ENCODE results near the gene DHCR7. TPM values are rescaled to one million over a fixed set of nuclear protein-coding genes. Genes with fewer than 3 reads are reported as not detected.

Gene DHCR7
- total RNA-seq, 1 donor from 2014 or later: 140 TPM

DNA sequence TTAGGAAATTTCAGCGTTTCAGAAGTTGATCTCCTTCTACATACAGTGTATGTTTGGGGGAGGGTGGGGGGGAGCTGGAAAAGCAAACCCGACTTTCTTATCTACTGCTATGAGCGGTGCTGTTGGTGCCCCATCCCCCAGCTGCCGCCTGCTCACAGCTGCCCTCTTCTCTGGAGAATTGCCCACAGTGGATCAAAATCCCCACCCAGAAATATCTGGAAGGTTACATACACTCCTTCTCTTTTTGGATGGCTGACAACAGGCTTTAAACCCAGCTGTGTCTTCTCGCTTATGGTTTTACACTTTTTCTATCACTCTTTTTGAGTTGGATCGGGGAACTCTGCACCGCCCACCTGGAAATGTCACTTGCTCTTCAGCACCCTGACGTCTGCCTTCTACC is 56.4 kb downstream of the DHCR7 start:
- peaks cover 48% of the 10 kb centered on the region for H3K27me3 Mint-ChIP-seq
- DNase-seq (ENCODE audit: low spot score, unreplicated experiment): no peak
- H3K4me1 Mint-ChIP-seq (ENCODE audit: low read depth): peaks cover 12% of the 10 kb centered on the region
- peaks cover 17% of the 10 kb centered on the region for H3K9me3 Mint-ChIP-seq (ENCODE audit: low read depth)
- H3K4me3 Mint-ChIP-seq (ENCODE audit: low read depth): no peak overlapping the region
- H3K27ac Mint-ChIP-seq: no peak overlapping the region
- TF ChIP-seq, protein P1, sequence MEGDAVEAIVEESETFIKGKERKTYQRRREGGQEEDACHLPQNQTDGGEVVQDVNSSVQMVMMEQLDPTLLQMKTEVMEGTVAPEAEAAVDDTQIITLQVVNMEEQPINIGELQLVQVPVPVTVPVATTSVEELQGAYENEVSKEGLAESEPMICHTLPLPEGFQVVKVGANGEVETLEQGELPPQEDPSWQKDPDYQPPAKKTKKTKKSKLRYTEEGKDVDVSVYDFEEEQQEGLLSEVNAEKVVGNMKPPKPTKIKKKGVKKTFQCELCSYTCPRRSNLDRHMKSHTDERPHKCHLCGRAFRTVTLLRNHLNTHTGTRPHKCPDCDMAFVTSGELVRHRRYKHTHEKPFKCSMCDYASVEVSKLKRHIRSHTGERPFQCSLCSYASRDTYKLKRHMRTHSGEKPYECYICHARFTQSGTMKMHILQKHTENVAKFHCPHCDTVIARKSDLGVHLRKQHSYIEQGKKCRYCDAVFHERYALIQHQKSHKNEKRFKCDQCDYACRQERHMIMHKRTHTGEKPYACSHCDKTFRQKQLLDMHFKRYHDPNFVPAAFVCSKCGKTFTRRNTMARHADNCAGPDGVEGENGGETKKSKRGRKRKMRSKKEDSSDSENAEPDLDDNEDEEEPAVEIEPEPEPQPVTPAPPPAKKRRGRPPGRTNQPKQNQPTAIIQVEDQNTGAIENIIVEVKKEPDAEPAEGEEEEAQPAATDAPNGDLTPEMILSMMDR (IDR thresholded peaks at IDR 0.05; ENCODE audit: unreplicated experiment): no peak
- no peaks in the 10 kb centered on the region for H3K36me3 Mint-ChIP-seq (ENCODE audit: insufficient read depth)

DNA sequence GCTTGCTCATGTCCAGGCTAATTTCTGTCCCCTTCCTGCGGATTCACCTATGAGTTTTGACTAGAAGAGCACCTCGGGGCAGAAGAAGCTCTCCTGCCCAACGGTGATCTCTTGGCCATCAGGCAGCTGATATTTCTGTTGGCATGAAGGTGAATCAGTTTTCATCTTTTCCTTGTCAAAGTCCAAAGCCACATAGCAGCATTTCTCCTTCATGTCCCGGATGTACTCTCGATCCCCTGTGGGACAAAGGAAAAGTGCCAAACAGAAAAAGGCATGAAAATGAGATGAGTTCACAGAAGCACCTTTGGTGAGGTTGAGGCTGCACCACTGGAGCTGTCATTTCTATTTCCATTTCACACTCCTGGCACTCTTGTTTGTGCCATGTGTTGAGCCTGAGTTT is 56.8 kb downstream of the DHCR7 start:
- H3K27ac Mint-ChIP-seq: no peak overlapping the region
- no peak for DNase-seq (ENCODE audit: low spot score, unreplicated experiment)

DNA sequence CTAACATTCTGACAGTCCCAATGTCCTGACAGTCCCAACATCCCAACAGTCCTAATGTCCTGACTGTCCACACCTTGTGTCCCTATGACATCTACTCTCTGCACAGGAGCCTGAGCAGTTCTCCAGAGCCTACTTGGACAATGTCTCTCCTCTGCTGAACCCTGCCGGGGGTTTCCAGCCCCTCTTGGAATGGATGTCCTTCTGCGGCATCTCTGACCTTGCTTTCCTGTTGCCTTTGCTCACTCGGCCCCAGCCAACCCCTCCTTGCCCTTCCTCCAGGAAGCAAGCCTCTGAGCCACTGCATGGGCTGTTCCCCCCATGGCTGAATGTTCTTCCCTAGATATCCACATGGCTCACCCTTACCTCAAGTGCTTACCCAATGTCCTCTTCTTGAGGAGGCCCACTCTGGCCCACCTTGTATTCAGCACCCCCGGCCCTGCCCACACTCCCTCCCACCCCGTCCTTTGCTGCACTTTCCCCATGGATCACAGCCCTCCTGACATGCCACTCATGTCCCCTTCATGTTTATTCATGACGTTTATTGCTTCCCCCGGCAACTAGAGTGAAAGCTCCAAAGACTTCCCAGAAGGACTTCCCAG is 59.5 kb downstream of the DHCR7 start:
- H3K36me3 Mint-ChIP-seq (ENCODE audit: insufficient read depth): no peaks in the 10 kb centered on the region
- peaks cover 48% of the 10 kb centered on the region for H3K27me3 Mint-ChIP-seq

More for the DNA sequence above, 56.8 kb downstream of the DHCR7 start:
- H3K4me3 Mint-ChIP-seq (ENCODE audit: low read depth): no peak overlapping the region
- TF ChIP-seq, protein P1 (IDR thresholded peaks at IDR 0.05; ENCODE audit: unreplicated experiment): no peak
- H3K27me3 Mint-ChIP-seq: peaks cover 48% of the 10 kb centered on the region
- no peaks in the 10 kb centered on the region for H3K36me3 Mint-ChIP-seq (ENCODE audit: insufficient read depth)
- H3K4me1 Mint-ChIP-seq (ENCODE audit: low read depth): peaks cover 11% of the 10 kb centered on the region
- peaks cover 17% of the 10 kb centered on the region for H3K9me3 Mint-ChIP-seq (ENCODE audit: low read depth)

DNA sequence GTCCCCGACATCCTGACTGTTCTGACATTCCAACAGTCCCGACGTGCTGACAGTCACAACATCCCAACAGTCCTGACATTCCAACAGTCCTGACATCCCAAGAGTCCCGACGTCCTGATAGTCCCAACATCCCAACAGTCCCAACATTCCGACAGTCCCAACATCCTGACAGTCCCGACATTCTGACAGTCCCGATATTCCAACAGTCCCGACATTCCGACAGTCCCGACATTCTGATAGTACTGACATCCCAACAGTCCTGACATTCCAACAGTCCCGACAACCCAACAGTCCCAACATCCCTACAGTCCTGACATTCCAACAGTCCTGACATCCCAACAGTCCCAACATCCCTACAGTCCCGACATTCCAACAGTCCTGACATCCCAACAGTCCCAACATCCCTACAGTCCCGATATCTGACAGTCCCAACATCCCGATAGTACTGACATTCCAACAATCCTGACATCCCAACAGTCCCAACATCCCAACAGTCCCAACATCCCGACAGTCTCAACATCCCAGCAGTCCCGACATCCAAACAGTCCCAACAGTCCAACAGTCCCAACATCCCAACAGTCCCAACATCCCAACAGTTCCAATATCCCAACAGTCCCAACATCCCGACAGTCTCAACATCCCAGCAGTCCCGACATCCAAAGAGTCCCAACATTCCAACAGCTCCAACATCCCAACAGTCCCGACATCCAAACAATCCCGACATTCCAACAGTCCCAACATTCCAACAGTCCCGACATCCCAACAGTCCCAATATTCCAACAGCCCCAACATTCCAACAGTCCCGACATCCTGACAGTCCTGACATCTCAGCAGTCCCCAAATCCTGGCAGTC is 60.2 kb downstream of the DHCR7 start:
- Mint-ChIP-seq H3K9me3 (ENCODE audit: low read depth) (peaks cover 13% of the 10 kb centered on the region), H3K36me3 (ENCODE audit: insufficient read depth) (no peaks in the 10 kb centered on the region)

More for the DNA sequence above, 59.5 kb downstream of the DHCR7 start:
- H3K4me1 Mint-ChIP-seq (ENCODE audit: low read depth): peaks cover 3% of the 10 kb centered on the region
- H3K9me3 Mint-ChIP-seq (ENCODE audit: low read depth): peaks cover 17% of the 10 kb centered on the region
- DNase-seq (ENCODE audit: low spot score, unreplicated experiment): no peak
- no peak overlapping the region for H3K27ac Mint-ChIP-seq
- no peak overlapping the region for H3K4me3 Mint-ChIP-seq (ENCODE audit: low read depth)
- TF ChIP-seq, protein P1 (IDR thresholded peaks at IDR 0.05; ENCODE audit: unreplicated experiment): no peak

DNA sequence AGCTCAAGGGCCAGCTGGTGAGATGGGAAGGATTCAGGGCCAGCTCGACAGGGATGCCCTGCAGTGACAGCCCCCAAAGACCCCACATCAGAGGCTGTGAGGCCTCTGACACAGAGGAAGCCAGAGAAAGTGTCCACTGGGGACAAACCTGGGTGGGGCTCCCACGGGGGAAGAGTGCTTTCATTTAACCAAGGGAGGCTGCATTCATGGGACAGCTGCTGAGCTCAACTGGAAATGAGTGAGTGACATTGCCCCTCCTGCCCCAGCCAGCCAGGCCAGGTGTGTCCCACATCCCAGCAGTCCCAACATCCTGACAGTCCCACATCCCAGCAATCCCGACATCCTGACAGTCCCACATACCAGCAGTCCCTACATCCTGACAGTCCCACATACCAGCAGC is 61.0 kb downstream of the DHCR7 start:
- Mint-ChIP-seq H3K27me3 (peaks cover 38% of the 10 kb centered on the region), H3K4me3 (ENCODE audit: low read depth) (no peak overlapping the region), H3K4me1 (ENCODE audit: low read depth) (peaks cover 3% of the 10 kb centered on the region), H3K36me3 (ENCODE audit: insufficient read depth) (no peaks in the 10 kb centered on the region), H3K27ac (no peak overlapping the region), H3K9me3 (ENCODE audit: low read depth) (peaks cover 13% of the 10 kb centered on the region)
- TF ChIP-seq, protein P1 (IDR thresholded peaks at IDR 0.05; ENCODE audit: unreplicated experiment): no peak
- no peak for DNase-seq (ENCODE audit: low spot score, unreplicated experiment)

More for the DNA sequence above, 60.2 kb downstream of the DHCR7 start:
- H3K27me3 Mint-ChIP-seq: peaks cover 43% of the 10 kb centered on the region
- peaks cover 3% of the 10 kb centered on the region for H3K4me1 Mint-ChIP-seq (ENCODE audit: low read depth)
- H3K27ac Mint-ChIP-seq: no peak overlapping the region
- no peak overlapping the region for H3K4me3 Mint-ChIP-seq (ENCODE audit: low read depth)
- TF ChIP-seq, protein P1 (IDR thresholded peaks at IDR 0.05; ENCODE audit: unreplicated experiment): no peak
- DNase-seq (ENCODE audit: low spot score, unreplicated experiment): no peak

Data from progenitor cell of endocrine pancreas (in vitro differentiated cells).